GM21367 (cell line): ENCODE data around the gene DCAF6.
A peak's percentile ranks its signal among the peaks of the same experiment; 100 is the strongest.

Experiments
- ATAC-seq: cut with Tn5 transposase; IDR thresholded peaks from one replicate; pipeline ENCODE4 v1.9.1; 2021; ENCODE audit not compliant: unreplicated experiment

Gene DCAF6

DNA sequence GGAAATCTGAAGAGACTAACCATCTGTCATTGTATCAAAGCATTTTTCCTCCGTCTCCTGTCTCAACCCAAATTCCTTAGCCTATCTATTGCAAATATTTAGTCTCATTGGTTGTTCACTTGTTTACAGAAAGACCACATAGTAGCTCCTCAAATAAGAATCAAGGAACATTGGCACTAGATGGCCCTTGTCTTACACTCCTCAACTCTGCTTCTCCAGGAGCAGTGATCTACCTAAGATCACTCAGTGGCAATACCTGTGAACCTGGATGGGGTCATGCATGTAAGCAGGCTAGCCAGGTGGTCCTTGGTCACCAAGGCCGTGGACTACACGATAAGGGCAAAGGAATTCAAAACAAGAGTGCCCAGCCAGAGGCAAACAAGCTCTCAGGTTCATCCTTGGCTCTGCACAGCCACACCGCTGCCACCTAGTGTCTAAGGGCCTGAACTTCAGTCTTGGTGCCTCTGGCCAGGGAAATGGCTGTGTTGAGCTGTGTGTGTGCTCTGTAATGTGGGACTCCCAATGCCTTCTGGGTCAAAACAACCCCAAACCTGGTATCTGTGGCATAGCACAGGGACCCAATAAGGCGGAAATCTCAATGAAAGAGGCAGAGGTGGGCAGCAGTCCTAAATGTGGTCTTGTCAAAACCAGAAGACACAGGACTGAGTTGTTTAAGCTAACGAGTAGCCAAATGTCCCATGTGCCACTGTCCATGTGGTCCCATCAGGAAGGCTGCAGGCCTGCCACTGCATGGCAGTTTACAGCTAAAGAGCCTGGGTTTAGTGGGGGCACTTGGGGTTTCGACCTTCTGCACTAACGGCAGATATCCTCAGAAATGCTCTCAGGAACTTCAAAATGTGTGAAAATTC lies 145.8 kb downstream of the DCAF6 start:
- ATAC-seq, result peak; percentile 79

DNA sequence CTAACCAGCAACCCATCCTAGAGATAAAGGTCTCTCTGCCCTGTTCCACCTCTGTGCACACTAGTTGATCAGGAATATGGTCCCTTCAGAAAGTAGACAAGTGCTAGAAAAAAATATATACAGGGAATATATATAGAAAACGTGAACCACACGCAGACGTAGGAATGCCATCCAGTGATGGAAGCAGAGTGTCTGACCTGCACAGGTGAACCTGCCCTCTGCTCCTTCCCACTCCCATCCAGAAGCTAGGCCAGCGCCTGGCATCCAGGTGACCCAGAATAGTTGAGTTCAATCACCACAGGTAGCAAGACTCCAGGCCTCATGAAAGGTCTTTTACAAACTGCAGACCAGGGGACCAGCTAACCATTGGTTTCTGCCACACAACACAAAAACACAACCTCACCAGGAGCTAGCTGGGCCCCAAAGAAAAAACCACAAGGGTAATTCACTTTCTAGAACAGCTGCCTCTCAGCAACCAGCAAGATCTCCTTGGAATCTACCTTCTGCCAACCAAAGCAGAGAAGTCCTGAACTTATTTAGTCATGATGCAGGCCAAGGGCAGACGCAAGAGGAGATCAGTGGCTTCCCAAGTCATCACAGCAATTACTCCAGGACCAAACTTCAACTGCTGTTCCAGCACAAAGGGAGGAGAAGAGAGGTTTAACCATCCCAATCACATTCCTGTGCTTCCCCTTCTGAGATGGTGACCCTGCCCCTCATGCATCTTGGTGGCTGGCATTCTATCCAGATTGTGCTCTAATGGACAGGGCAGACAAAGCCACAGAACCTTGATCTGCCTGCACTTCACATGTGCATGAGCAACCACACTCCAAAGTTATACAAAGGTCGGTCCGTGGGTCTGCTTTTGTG lies 147.2 kb downstream of the DCAF6 start:
- ATAC-seq, result no peak

GRCh38 chr1:168084396-168085231 lies 148.1 kb downstream of the DCAF6 start:
- no peak for ATAC-seq

- ATAC-seq, result no peak
Measured at GRCh38 chr1:168085401-168085872, 149.0 kb downstream of the DCAF6 start.

GRCh38 chr1:168086438-168086837 lies 150.0 kb downstream of the DCAF6 start:
- ATAC-seq, result no peak

- ATAC-seq, result no peak
Measured at GRCh38 chr1:168087696-168088095, 151.2 kb downstream of the DCAF6 start.

GRCh38 chr1:168088511-168089325 lies 152.2 kb downstream of the DCAF6 start:
- no peak for ATAC-seq

GRCh38 chr1:168089326-168089978 lies 153.0 kb downstream of the DCAF6 start:
- ATAC-seq, result no peak

- ATAC-seq, result no peak
Measured at GRCh38 chr1:168089979-168090337, 153.5 kb downstream of the DCAF6 start.

- ATAC-seq, result no peak
Measured at GRCh38 chr1:168090395-168090794, 153.9 kb downstream of the DCAF6 start.

DNA sequence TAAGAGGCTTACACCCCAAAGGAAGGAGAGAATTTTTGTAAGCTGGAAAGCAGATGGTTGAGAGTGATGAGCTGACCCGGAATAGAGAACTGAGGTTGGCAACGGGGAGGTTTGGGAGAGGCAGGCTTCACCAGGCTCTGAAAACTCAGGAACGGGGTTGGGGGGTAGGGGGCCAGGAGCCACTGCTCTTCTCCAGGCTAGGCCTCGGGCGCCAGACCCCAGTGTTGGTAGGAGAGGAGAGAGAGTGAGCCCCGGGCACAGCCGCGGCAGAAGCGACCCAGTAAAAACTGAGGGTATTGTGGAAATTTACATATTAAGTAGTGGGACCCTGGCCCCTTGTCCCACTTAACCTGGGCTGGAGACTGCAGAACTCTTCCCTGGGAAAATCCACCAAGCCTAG lies 154.6 kb downstream of the DCAF6 start:
- no peak for ATAC-seq

GRCh38 chr1:168091720-168092550 lies 155.5 kb downstream of the DCAF6 start:
- no peak for ATAC-seq

- ATAC-seq, result no peak
Measured at GRCh38 chr1:168092566-168093355, 156.3 kb downstream of the DCAF6 start.

GRCh38 chr1:168093616-168094015 lies 157.1 kb downstream of the DCAF6 start:
- no peak for ATAC-seq

DNA sequence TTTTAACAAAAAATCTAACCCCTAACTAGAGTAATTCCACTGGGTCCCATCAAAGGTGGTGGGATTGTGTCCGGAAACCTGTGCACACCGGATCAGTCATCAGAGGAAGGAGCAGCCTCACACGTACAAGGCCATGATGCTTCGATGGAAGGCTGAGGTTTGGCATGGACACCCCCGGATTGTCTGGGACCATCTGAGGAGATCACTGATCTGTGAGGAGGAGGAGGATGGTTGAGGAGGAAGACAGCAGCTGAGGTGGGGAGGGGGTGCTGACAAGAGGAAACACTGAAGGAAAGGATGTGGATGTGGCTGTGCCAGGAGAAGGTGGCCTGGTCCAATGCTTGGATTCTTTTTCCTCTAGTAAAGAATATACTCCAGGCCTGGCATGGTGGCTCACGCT lies 159.0 kb downstream of the DCAF6 start:
- no peak for ATAC-seq

GRCh38 chr1:168096296-168097165 lies 160.0 kb downstream of the DCAF6 start:
- no peak for ATAC-seq

GRCh38 chr1:168097921-168098528 lies 161.5 kb downstream of the DCAF6 start:
- ATAC-seq, result no peak
